ENCODE data around the gene PDE1C.

DNA sequence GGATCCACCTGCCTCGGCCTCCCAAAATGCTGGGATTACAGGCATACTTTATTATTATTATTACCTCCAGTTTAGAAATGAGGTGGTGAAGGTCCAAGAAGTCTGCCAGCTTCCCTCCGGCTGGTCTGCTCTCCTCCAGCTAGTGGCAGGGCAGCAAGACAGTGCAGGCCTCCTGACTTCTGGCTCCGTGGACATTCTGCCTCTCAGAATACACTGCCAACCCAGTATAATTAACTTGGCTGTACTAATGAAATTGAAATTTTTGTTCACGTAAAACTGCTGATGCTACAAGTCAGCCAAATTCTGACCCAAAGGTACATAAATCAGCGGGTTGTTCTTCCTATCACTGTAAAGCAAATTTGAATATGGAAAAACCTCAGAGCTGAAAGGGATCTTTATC is 7.6 kb upstream of the PDE1C start:
- TF ChIP-seq POLR2AphosphoS5 (IDR thresholded peaks at IDR 0.05; ENCODE audit: low read depth, low read length) = no peak
- TF ChIP-seq, protein P1, sequence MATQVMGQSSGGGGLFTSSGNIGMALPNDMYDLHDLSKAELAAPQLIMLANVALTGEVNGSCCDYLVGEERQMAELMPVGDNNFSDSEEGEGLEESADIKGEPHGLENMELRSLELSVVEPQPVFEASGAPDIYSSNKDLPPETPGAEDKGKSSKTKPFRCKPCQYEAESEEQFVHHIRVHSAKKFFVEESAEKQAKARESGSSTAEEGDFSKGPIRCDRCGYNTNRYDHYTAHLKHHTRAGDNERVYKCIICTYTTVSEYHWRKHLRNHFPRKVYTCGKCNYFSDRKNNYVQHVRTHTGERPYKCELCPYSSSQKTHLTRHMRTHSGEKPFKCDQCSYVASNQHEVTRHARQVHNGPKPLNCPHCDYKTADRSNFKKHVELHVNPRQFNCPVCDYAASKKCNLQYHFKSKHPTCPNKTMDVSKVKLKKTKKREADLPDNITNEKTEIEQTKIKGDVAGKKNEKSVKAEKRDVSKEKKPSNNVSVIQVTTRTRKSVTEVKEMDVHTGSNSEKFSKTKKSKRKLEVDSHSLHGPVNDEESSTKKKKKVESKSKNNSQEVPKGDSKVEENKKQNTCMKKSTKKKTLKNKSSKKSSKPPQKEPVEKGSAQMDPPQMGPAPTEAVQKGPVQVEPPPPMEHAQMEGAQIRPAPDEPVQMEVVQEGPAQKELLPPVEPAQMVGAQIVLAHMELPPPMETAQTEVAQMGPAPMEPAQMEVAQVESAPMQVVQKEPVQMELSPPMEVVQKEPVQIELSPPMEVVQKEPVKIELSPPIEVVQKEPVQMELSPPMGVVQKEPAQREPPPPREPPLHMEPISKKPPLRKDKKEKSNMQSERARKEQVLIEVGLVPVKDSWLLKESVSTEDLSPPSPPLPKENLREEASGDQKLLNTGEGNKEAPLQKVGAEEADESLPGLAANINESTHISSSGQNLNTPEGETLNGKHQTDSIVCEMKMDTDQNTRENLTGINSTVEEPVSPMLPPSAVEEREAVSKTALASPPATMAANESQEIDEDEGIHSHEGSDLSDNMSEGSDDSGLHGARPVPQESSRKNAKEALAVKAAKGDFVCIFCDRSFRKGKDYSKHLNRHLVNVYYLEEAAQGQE (IDR thresholded peaks at IDR 0.05; ENCODE audit: insufficient read depth in 1 of 2, low read depth in 2 of 2, low read length in 2 of 2) = no peak
